Stimulated activated CD8-positive, alpha-beta memory T cell treated with anti-CD3 and anti-CD28 coated beads, Interleukin-7, amount 100 ng/mL, for 24 hours (primary cell): ENCODE data around the gene ACP1.
"Not testable (repeated sequence)": the region's sequence is repeated elsewhere in the genome, so short reads cannot be mapped to it uniquely, and the experiment has no call there.

ENCODE experiments used
- DNase-seq: peaks from one replicate; pipeline ENCODE4 v3.0.0-alpha.2; 2020; ENCODE audit warnings: low read depth

The ACP1 gene

GRCh38 chr2:310994-311393 is 46.2 kb downstream of the ACP1 start:
- no peak for DNase-seq

DNA sequence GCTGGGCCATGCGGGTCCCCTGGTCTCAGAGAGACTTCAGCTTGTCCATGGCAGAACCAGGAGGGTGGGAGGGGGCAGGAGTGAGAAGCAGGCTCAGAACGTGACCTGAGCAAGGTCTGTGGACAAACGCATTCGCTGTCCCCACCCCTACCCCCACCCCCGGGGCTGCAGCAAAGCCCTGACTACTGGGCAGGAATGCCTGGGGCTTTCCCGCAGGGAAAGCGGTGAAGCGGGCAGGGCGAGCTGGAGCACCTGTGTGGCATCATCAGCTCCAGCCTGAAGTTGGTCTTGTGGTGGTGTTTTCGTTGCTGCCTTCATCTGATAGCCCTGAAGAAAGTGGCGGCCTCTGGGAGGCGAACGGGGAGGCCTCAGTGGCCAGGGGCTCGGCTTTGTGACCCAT is 49.2 kb downstream of the ACP1 start:
- no peak for DNase-seq

DNA sequence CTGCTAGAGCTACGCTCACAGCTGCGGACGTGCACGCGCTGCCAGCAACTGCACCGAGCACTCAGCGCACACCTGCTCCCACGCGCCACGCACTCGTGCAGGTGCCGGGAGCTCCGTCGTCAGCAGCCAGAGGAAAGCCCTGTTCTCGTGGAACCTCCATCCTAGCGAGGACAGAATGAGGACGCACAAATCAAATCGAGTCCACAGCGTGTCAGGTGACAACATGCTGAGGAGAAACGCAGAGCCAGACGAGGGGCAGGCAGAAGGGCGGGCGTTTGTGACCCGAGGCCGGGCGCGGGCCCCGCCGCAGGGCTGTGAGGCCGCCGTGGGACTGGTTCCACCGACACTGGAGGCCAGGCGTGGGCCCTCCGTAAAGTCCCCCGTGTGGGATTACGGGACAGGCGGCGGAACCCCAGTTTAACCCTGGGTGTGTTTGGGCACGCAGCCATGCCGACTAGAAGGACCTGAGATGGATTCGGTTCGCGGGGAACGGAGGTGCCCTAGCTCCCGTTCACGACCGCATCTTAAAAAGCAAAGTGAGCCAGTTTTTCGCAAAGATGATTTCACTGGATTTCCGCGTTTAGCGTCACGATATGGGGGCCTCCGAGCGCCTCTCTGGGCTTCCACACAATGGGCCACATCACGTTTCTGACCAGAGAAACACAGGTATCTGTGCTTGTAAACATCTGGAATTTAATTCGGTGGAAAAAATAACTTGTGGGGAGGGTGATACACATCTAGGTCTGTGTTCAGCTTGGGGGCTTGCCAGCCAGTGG is 50.0 kb downstream of the ACP1 start:
- DNase-seq: no peak

DNA sequence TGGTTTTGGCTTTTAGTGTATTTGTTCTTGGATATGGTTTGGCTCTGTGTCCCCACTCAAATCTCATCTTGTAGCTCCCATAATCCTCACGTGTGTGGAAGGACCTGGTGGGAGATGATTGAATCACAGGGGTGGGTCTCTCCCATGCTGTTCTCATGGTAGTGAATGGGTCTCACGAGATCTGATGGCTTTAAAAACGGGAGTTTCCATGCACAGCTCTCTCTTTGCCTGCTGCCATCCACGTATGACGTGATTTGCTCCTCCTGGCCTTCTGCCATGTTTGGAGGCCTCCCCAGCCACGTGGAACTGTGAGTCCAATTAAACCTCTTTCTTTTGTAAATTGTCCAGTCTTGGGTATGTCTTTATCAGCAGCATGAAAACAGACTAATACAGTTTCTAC is 51.2 kb downstream of the ACP1 start:
- not testable (repeated sequence) for DNase-seq

- DNase-seq: no peak
Observed at GRCh38 chr2:316381-316780, 51.6 kb downstream of the ACP1 start.

DNA sequence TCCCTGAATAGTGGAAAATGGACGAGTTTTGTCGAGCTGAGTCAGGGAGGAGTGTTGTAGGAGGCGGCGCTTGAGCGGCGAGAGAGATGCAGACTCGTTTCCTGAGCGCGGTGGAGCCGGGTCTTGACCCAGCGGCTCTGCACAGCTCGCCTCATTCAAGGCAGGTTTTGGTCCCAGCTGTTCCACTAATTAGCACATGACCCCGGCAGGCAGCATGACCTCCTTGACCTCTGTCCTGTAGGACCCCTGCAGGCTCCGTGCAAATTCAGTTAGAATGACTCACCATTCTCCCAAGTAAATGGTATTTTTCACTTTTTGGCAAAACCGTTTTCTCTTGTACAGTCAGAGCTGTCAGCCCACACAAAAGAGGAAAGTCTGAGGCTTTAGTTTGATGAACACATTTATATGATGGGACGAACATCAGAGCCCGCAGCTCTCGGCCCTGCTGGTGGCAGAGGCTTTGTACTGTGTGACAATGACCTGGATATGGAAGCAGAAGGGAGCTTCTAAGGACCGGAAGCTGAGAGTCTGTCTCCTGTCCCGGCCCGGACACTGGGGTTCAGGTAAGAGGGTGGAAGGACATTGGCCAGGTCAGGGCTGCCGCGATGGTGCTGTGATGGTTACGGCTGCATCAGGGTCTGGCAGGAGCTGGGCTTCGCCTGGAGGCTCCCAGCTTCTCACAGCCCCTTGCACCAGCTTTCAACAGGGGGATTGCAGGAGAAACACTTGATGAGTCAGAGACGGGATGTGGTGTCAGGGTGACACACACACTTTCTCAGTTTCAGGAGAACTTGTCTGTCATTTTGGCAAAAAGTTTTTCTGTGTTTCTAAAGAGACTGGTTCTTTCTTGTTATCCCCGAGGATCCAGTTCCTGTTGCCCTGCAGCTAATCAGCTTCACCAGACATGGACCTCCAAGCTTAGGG is 53.0 kb downstream of the ACP1 start:
- DNase-seq: no peak

- DNase-seq: no peak
Observed at GRCh38 chr2:319059-319600, 54.4 kb downstream of the ACP1 start.

DNA sequence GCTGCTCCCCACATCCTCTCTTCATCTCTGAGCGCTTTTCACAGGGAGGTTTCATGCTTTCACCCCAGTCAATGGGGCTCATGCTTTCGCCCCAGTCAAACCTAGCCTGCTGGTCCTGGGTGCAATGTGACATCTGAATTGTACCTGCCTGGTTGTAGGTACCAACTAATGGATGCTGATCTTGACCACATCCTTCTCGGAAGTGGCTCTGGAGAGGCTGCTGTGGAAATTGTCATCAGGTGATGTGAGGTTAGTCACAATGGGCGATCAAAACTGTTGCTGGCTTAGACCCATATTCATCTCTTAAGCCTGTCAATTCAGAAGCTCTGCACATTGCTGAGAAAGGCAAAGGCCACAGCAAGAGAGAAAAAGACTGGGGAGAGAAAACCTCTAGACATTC is 55.8 kb downstream of the ACP1 start:
- no peak for DNase-seq

GRCh38 chr2:322326-322725 is 57.6 kb downstream of the ACP1 start:
- no peak for DNase-seq

- no peak for DNase-seq
Observed at GRCh38 chr2:323035-323434, 58.3 kb downstream of the ACP1 start.
